Fibroblast of lung (primary cell): Measurements from ENCODE around the gene CLIP2. TPM values are rescaled to one million over a fixed set of nuclear protein-coding genes. Genes with fewer than 3 reads are reported as not detected.

Experiments used
- DNase-seq, 2 donors: peaks; one replicate each; pipeline versions ENCODE4 v3.0.0 to v3.0.0-alpha.2; 2010; ENCODE audit warnings: low read depth in 2 of 2
- H2AFZ ChIP-seq: 2 replicates; pipeline ENCODE4 v1.5.1; 2012; ENCODE audit warnings: low read length, control low read depth, inconsistent platforms
- H3K27ac ChIP-seq: 2 replicates; pipeline ENCODE4 v1.5.1; 2011; ENCODE audit warnings: low read length, control low read depth; ENCODE audit not compliant: insufficient read depth
- H3K27me3 ChIP-seq: 2 replicates; pipeline ENCODE4 v1.5.1; 2011; ENCODE audit warnings: mild to moderate bottlenecking, low read length; ENCODE audit not compliant: control insufficient read depth, insufficient read depth
- H3K36me3 ChIP-seq: 2 replicates; pipeline ENCODE4 v1.5.1; 2011; ENCODE audit warnings: low read length; ENCODE audit not compliant: control insufficient read depth, insufficient read depth
- H3K4me1 ChIP-seq: 2 replicates; pipeline ENCODE4 v1.5.1; 2011; ENCODE audit warnings: low read length; ENCODE audit not compliant: control insufficient read depth, insufficient read depth; ENCODE audit errors: extremely low read depth
- H3K4me2 ChIP-seq: 2 replicates; pipeline ENCODE4 v1.5.1; 2011; ENCODE audit warnings: low read length, control low read depth; ENCODE audit not compliant: insufficient read depth; ENCODE audit errors: extremely low read depth
- H3K4me3 ChIP-seq, 4 experiments: fragments of 200-600 bp in 1 of 4; sonication (generic) in 1 of 4; replicated peaks in 1 of 4; 2 replicates each; pipeline ENCODE4 v1.5.1; 2011 to 2016; ENCODE audit warnings: low read length in 4 of 4, low read depth in 3 of 4, mild to moderate bottlenecking in 3 of 4, control low read depth in 2 of 4, inconsistent platforms in 1 of 4, mixed read lengths in 1 of 4; ENCODE audit not compliant: insufficient read depth in 1 of 4; ENCODE audit errors: control extremely low read depth in 1 of 4
- H3K79me2 ChIP-seq: 2 replicates; pipeline ENCODE4 v1.5.1; 2012; ENCODE audit warnings: mild to moderate bottlenecking, low read length, inconsistent platforms; ENCODE audit not compliant: control insufficient read depth, insufficient read depth
- H3K9ac ChIP-seq: 2 replicates; pipeline ENCODE4 v1.5.1; 2011; ENCODE audit warnings: mild to moderate bottlenecking, low read length, control low read depth; ENCODE audit not compliant: insufficient read depth
- H3K9me3 ChIP-seq: 2 replicates; pipeline ENCODE4 v1.5.1; 2012; ENCODE audit warnings: low read depth, low read length; ENCODE audit not compliant: control insufficient read depth, insufficient read depth
- H4K20me1 ChIP-seq: 2 replicates; pipeline ENCODE4 v1.5.1; 2011; ENCODE audit warnings: low read length; ENCODE audit not compliant: control insufficient read depth, insufficient read depth; ENCODE audit errors: extremely low read depth
- EZH2 ChIP-seq: IDR thresholded peaks from 2 replicates; pipeline ENCODE4 v1.5.1; 2012; ENCODE audit warnings: low read length, control low read depth, mild to moderate bottlenecking; ENCODE audit errors: missing control alignments
- polyA plus RNA-seq, 2 donors: library from polyadenylated mRNA; depleted of rRNA in 1 of 2; stranded (reverse) in 1 of 2; unstranded in 1 of 2; fragments of >200 nt; gene quantifications; 2 replicates each; pipeline ENCODE4 v1.2.1, GENCODE V29; 2011 to 2012; ENCODE audit warnings: missing spikeins in 1 of 2
- total RNA-seq: library from RNA; depleted of rRNA; stranded (reverse); fragments of >200 nt; gene quantifications from 2 replicates; pipeline ENCODE4 v1.2.1, GENCODE V29; 2014
- TF ChIP-seq, protein P1 (sequence below), 2 donors: IDR thresholded peaks in 1 of 2; conservative IDR thresholded peaks in 1 of 2; 1 replicate in 1 of 2; 2 replicates in 1 of 2; pipeline ENCODE4 v1.5.1; 2011 to 2012; ENCODE audit warnings: low read length in 2 of 2, control low read depth in 1 of 2, inconsistent platforms in 1 of 2, low read depth in 1 of 2, mild to moderate bottlenecking in 1 of 2

Gene CLIP2
- total and polyA plus RNA-seq, 2 donors (not counting 1 experiment from before 2014, with no cell fraction given), result 13.1 to 77.8 TPM

DNA sequence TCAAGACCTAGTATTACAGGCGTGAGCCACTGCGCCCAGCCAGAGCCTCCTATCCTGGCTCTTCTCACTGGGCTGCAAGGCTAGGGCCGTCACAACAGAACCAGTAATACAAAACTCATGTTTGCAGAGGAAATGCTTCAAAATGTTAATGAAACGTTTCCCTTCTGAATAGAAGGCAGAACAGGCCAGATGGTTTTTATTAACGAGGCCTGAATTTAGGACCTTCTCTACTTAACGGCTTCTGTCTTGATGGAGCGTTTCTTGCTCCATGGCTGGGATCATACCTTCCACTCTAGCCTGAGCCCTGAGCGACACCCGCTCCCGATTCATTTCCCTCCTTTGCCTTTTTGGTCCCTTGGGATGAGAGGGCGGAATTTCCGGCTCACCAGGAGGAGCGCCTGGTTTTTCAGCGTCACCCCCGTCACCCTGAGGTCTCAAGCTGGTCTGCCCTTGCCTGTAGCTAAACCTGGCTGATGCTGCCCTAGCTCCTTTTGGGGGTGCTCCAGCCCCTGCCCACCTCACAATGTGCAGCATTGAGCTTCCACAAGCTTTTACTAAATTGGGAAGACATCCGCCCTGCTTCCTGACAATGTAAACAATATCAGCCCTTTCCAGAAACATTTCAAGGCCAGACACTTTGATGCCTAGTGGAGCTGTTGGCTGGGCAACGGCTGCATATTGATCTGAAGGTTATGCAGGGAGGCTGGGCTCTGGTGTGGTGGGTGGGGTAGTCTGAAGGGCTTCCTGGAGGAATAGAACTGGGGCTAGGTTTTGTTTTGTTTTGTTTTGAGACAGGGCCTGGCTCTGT, 5.2 kb downstream of the CLIP2 start:
- H3K27ac ChIP-seq, result peak overlapping the region; percentile 59
- H3K9ac ChIP-seq, result peak overlapping the region; percentile 16
- no peak for TF ChIP-seq EZH2
- TF ChIP-seq, protein P1, sequence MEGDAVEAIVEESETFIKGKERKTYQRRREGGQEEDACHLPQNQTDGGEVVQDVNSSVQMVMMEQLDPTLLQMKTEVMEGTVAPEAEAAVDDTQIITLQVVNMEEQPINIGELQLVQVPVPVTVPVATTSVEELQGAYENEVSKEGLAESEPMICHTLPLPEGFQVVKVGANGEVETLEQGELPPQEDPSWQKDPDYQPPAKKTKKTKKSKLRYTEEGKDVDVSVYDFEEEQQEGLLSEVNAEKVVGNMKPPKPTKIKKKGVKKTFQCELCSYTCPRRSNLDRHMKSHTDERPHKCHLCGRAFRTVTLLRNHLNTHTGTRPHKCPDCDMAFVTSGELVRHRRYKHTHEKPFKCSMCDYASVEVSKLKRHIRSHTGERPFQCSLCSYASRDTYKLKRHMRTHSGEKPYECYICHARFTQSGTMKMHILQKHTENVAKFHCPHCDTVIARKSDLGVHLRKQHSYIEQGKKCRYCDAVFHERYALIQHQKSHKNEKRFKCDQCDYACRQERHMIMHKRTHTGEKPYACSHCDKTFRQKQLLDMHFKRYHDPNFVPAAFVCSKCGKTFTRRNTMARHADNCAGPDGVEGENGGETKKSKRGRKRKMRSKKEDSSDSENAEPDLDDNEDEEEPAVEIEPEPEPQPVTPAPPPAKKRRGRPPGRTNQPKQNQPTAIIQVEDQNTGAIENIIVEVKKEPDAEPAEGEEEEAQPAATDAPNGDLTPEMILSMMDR (conservative IDR thresholded peaks at IDR 0.05 in 1 of 2, IDR thresholded peaks at IDR 0.05 in 1 of 2; ENCODE audit: low read depth in 1 of 2, low read length in 2 of 2), result no peak
- no peaks in the 10 kb centered on the region for H3K27me3 ChIP-seq
- no peaks in the 10 kb centered on the region for H3K9me3 ChIP-seq
- H3K4me1 ChIP-seq, result peaks cover 18% of the 10 kb centered on the region
- peak overlapping the region; percentile 82 for H3K4me2 ChIP-seq
- DNase-seq, result peak; percentile 17 to 47
- H2AFZ ChIP-seq, result no peak overlapping the region
- H3K36me3 ChIP-seq, result no peaks in the 10 kb centered on the region
- H4K20me1 ChIP-seq, result no peaks in the 10 kb centered on the region
- H3K4me3 ChIP-seq, result peak overlapping the region in 3 of 4 experiments; percentile 13 to 26 (median 23)
- H3K79me2 ChIP-seq, result peaks cover 83% of the 10 kb centered on the region

DNA sequence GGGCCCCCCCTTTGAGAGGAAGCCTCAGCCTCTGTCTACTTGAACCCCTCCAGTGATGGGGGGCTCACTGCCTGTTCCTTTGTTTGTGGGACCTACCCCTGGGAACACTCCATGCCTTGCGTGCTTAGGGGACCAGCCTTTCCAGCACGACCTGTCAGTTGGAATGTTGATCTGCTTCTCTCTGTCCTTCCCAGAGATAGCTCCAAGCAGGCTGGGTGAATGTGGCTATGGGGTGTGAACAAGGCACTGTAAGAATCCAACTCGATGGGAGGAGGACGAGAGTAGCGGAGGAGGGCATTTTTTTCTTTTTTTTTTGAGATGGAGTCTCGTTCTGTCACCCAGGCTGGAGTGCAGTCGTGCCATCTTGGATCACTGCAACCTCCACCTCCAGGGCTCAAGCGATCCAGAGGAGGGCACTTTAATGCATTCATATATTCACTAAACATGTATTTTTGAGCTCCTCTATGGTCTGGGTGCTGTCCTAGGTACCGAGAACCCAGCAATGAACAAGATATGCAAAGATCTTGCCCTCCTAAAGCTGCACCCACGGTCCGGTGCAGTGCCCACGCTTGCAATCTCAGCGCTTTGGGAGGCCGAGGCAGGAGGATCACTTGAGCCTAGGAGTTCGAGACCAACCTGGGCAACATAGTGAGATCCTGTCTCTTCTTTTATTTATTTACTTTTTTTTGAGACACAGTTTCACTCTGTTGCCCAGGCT, 8.5 kb downstream of the CLIP2 start:
- Histone ChIP-seq H3K79me2 (peaks cover 66% of the 10 kb centered on the region), H3K4me3 (no peak overlapping the region), H3K36me3 (no peaks in the 10 kb centered on the region), H3K9me3 (no peaks in the 10 kb centered on the region), H2AFZ (no peak overlapping the region), H3K4me2 (no peak overlapping the region), H3K9ac (no peak overlapping the region), H3K27ac (no peak overlapping the region), H4K20me1 (peaks cover 3% of the 10 kb centered on the region), H3K4me1 (peaks cover 16% of the 10 kb centered on the region), H3K27me3 (no peaks in the 10 kb centered on the region)
- no peak for DNase-seq
- TF ChIP-seq, protein P1 (conservative IDR thresholded peaks at IDR 0.05 in 1 of 2, IDR thresholded peaks at IDR 0.05 in 1 of 2; ENCODE audit: low read depth in 1 of 2, low read length in 2 of 2), result no peak
- no peak for TF ChIP-seq EZH2

DNA sequence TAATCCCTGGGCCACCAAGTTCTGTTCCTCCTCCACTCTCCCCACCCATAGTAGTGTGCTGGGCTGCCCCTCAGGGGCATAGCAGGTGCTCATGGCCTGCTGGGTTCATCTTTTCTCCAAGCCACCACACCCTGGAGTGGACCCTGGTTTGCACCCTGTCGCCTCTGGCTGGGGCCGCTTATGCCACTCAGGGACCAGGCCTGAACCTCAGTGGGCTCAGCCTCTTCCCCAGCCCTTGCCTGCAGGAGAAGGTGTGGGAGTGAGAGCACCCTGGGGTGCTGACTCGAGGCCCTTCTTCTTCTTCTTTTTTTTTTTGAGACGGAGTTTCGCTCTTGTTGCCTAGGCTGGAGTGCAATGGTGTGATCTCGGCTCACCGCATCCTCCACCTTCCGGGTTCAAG, 10.2 kb downstream of the CLIP2 start:
- no peaks in the 10 kb centered on the region for H3K9me3 ChIP-seq
- H3K36me3 ChIP-seq, result no peaks in the 10 kb centered on the region
- H3K9ac ChIP-seq, result no peak overlapping the region
- DNase-seq, result no peak
- no peak overlapping the region for H3K4me2 ChIP-seq
- peaks cover 15% of the 10 kb centered on the region for H3K4me1 ChIP-seq
- H3K27me3 ChIP-seq, result no peaks in the 10 kb centered on the region
- peaks cover 58% of the 10 kb centered on the region for H3K79me2 ChIP-seq
- no peak overlapping the region for H3K27ac ChIP-seq
- H3K4me3 ChIP-seq, result no peak overlapping the region
- peaks cover 3% of the 10 kb centered on the region for H4K20me1 ChIP-seq
- no peak overlapping the region for H2AFZ ChIP-seq
- no peak for TF ChIP-seq EZH2
- TF ChIP-seq, protein P1 (conservative IDR thresholded peaks at IDR 0.05 in 1 of 2, IDR thresholded peaks at IDR 0.05 in 1 of 2; ENCODE audit: low read depth in 1 of 2, low read length in 2 of 2), result no peak
